NCI-H2196 (cell line): ENCODE results near the gene RAI1.

ENCODE experiments used
- DNase-seq: peaks from one replicate; lab custom pipeline; 2025; ENCODE audit not compliant: unreplicated experiment; lab: John Stamatoyannopoulos, UW

The RAI1 gene

GRCh38 chr17:17841601-17842025 is 160.4 kb downstream of the RAI1 start:
- DNase-seq: no peak

- no peak for DNase-seq
Measured at GRCh38 chr17:17842111-17842876, 161.0 kb downstream of the RAI1 start.

DNA sequence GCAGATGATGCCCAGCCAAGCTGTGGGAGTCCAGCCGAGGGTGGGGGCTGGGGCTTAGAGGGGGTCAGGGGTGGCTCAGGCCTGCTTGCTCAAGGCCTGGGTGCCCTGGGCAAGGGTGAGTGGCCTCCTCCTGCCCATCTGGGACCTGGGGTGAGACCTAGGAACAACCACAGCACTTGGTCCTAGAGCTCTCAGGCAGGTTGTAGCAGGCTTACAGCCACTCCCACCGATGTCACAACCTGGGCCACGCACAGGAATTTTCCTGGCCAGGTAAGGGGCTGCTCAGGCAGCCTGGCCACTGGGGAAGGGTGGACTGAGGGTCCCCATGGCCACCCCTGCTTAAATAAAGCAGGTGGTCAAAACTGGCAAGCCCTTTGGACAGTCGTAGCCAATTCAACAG is 161.8 kb downstream of the RAI1 start:
- DNase-seq: no peak

GRCh38 chr17:17844079-17844478 is 162.8 kb downstream of the RAI1 start:
- no peak for DNase-seq

GRCh38 chr17:17844500-17844899 is 163.2 kb downstream of the RAI1 start:
- DNase-seq: no peak

GRCh38 chr17:17845046-17845775 is 164.0 kb downstream of the RAI1 start:
- no peak for DNase-seq

DNA sequence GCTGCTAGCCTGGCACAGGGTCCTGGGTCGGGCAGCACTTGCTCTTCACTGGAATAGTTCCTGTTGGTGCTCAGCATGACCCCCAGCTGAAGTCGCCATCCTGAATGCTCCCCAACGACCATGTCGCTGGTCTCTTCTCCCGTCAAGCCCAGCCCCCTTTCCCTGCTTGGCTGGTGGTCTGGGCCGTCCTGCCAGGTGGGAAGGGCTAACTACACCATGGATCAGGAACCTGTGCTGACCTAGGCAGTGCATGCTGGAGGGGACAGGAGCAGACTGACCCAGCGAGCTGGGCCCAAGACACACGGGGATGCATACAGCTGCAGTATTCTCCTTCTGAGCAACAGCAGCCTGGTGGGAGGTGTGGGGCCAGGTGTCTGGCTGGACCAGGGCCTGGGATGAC is 164.7 kb downstream of the RAI1 start:
- DNase-seq: no peak

GRCh38 chr17:17846645-17847044 is 165.4 kb downstream of the RAI1 start:
- no peak for DNase-seq

- no peak for DNase-seq
Measured at GRCh38 chr17:17847118-17847689, 165.9 kb downstream of the RAI1 start.

- DNase-seq: no peak
Measured at GRCh38 chr17:17847726-17848125, 166.5 kb downstream of the RAI1 start.

GRCh38 chr17:17848311-17849082 is 167.2 kb downstream of the RAI1 start:
- DNase-seq: no peak

- peak; percentile 44 for DNase-seq
Measured at GRCh38 chr17:17849147-17849820, 168.0 kb downstream of the RAI1 start.

DNA sequence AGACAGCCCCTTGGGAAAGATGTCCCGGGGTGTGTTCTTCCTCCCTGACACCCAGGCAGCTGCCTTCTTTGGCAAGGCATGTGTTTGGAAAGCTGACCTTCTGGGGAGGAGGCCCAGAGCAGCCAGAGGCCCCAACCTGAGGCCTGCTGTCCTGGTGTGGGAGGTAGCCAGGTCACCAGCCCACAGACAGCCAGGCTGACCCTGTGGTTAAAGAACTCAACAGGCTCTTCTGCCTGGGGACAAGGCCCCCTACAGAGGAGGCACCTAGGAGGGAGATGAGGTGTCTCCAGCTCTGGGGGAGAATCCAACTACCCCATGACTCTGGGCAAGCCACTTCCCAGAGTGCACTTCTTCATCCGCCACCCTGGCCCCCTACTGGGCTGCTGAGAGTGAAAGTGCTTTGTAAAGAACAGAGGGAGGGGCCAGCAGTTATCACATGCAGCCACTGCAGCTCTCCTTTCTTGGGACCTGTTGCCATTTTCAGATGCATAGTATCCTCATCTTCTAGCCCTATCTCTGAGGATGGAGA is 168.7 kb downstream of the RAI1 start:
- DNase-seq: peak; percentile 38

DNA sequence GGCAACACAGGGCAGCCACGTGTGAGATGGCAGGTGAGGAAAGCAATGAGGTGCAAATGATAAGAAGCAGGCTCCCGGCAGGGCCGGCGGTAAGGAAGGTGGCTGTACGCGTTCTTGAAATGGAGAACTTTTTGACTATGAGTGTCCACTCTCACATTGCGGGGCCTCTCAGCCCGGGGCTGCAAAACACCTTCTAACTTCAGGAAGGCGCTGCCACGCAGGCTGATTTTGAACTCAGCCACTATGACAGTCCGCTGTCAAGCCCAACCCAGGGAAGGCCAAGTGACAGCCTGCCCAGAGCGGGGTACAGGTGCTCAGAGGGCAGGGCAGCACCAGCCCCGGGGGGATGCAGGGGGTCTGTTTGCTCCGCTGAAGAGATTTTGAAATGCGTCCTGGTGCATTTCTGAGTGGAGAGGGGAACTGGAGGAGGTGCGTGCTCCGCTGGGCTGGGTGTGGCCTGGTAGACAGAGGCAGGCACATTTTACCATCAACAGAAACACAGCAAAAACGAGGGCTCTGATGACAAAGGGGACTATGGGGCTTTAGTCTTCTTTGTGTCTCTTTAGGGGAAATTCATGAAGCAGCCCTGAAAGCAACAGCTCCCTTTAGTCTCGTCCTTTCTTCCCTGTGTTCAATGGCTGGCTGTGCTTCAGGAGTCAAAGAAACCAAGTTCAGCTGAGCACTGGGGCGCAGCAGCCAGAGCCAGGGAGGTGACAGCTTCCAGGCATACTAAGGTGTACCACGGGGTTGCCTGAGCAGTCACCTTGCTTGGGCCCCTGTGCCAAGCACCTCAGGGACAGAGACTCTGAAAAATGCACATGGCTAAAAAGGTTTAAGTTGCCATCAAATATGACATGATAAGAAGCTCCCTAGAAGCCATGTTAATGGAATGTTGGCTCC is 170.1 kb downstream of the RAI1 start:
- DNase-seq: no peak

GRCh38 chr17:17852930-17853329 is 171.7 kb downstream of the RAI1 start:
- no peak for DNase-seq

DNA sequence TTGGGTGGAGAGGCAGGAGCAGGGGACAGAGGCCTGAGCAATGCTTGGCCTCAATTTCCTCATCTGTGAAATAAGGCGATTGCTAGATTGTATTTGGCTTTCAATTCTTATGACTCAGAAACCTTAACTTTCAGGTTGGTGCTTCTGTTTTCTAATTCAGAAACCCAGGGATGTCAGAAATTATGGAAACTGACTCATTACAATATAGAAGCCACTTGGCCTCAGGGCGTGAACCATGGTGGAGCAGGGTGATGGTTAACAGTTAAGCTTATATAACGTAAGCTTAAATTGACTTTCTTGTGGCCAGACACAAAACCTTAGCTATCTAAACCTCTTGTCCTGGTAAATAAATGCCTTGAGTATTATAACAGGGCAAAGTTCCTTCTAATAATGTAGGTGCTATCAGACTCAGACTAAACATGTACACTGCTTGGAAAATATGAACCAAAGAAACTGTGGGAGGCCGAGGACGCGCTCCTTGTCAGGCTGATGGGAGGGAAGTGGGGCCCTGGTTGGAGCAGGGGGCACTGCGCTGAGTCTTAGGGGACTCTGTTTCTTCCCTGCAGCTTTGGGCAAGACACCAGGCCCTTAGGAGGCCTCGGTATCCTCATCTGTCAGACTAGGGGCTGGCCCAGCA is 172.7 kb downstream of the RAI1 start:
- DNase-seq: no peak

DNA sequence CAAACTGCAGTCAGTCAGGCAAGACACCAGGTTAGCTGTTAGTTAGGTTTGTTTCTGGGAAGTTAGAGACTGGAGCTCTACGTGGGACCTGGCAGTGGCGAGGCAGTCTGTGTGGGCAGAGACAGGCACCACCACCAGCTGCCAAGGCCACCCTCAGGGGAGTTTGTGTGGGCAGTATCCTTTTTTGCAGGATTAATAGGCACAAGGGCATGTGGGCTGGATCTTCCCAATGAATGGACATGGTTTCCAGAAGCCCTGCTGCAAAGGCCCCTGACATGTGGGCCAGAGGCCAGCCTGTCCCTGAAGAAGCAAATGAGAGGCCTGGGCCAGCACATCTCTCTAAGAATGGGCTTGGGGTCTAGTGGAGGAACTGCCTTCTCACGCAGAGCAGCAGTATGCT is 174.7 kb downstream of the RAI1 start:
- no peak for DNase-seq

DNA sequence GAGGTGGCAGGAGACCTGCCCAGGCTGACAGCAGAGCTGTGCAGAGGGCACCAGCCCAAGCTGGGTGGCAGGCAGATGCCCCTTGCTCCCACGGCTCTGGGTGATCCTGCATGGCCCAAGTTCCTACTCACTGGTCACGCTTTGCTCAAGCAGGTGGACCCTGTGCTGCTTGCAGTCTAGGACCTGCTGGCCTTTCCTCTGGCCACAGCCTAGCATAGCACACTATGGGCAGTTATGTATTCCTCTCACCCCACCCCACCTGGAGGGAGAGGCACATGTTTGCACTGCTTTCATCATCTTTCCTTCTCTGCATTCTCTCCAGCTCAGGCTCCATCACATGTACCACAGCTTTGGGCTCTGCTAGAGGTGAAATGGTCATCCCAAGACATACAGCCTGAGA is 175.1 kb downstream of the RAI1 start:
- no peak for DNase-seq

DNA sequence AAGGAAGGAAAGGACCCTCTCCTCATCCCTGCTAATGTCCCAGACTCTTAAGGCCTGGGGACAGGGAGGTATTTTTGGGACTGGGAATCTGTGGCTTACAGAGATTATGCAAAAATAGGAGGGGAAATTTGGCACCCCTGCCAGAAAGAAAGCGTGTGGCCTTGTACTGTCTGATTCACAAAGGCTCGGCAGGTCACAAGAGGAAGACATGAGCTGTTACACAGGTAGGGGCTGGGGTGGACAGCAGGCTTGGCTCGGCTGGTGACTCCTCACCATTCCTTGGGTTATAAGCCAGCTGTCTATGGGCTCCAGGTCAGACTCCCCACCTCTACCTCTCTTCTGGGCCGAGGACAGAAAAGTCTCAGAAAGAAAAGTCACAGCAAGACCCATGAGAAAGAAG is 176.2 kb downstream of the RAI1 start:
- no peak for DNase-seq
